LNCaP clone FGC (cell line): ENCODE data around the gene MOV10L1.

Experiments
- DNase-seq: peaks from one replicate; pipeline ENCODE4 v3.0.0-alpha.2; 2011; ENCODE audit warnings: low read depth
- H3K4me3 ChIP-seq: 2 replicates; pipeline ENCODE4 v1.5.1; 2011; ENCODE audit warnings: mild to moderate bottlenecking, low read depth, low read length, control low read depth
- TF ChIP-seq, protein P1 (sequence below): IDR thresholded peaks from 2 replicates; pipeline ENCODE4 v1.5.1; 2012; ENCODE audit warnings: mild to moderate bottlenecking; ENCODE audit not compliant: control insufficient read depth, insufficient read depth; ENCODE audit errors: extremely low read depth

MOV10L1 gene

DNA sequence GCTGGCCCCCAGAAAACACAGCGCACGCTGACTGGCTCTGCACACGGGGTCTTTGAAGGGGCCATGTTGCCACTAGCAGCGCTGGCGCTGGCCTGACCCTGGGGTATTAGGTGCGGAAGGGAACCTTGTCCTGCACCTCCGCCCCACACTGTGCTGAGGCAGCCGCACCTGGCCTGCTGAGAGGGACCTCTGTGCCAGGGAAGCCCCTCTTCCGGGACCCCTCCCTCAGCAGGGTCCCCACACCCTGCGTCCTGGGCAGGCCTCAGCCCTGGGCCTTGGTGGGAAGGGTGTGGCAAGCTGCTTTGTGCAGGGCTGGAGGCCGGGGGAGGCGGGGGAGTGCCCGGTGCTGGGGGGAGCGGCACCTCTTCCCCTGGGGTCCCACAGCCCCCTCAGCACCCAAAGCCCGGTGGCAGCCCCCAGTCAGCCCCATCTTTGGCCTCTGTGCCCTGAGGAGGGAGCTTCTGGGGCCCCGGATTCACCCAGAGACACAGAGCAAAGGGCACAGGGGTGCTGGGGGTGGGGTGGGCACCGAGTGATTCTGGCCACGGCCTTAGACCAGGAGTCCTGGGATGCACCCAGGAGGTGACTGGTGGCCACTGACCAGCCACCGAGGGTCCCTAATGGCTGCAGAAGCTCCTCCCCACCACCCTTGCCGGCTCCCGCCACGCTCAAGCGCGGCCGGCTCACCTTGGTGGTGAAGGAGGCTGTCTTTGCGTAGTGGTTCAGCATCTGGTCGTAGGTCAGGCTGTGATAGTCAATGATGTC is 43.1 kb upstream of the MOV10L1 start:
- TF ChIP-seq, protein P1, sequence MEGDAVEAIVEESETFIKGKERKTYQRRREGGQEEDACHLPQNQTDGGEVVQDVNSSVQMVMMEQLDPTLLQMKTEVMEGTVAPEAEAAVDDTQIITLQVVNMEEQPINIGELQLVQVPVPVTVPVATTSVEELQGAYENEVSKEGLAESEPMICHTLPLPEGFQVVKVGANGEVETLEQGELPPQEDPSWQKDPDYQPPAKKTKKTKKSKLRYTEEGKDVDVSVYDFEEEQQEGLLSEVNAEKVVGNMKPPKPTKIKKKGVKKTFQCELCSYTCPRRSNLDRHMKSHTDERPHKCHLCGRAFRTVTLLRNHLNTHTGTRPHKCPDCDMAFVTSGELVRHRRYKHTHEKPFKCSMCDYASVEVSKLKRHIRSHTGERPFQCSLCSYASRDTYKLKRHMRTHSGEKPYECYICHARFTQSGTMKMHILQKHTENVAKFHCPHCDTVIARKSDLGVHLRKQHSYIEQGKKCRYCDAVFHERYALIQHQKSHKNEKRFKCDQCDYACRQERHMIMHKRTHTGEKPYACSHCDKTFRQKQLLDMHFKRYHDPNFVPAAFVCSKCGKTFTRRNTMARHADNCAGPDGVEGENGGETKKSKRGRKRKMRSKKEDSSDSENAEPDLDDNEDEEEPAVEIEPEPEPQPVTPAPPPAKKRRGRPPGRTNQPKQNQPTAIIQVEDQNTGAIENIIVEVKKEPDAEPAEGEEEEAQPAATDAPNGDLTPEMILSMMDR, result no peak
- H3K4me3 ChIP-seq, result no peak overlapping the region
- no peak for DNase-seq

GRCh38 chr22:50047346-50047745 is 42.5 kb upstream of the MOV10L1 start:
- TF ChIP-seq, protein P1, result no peak
- DNase-seq, result no peak
- no peak overlapping the region for H3K4me3 ChIP-seq

- no peak for DNase-seq
- TF ChIP-seq, protein P1, result no peak
- H3K4me3 ChIP-seq, result no peak overlapping the region
These were observed 41.6 kb upstream of the MOV10L1 start for GRCh38 chr22:50048061-50048765.

- H3K4me3 ChIP-seq, result no peak overlapping the region
- TF ChIP-seq, protein P1, result no peak
- no peak for DNase-seq
These were observed 41.0 kb upstream of the MOV10L1 start for GRCh38 chr22:50048836-50049235.

GRCh38 chr22:50049299-50050195 is 40.3 kb upstream of the MOV10L1 start:
- TF ChIP-seq, protein P1, result no peak

GRCh38 chr22:50051930-50052329 is 37.9 kb upstream of the MOV10L1 start:
- TF ChIP-seq, protein P1, result no peak
- DNase-seq, result no peak
- no peak overlapping the region for H3K4me3 ChIP-seq

More at GRCh38 chr22:50049299-50050195, 40.3 kb upstream of the MOV10L1 start:
- DNase-seq, result no peak
- no peak overlapping the region for H3K4me3 ChIP-seq
